ENCODE data around the gene RAD54L2.

DNA sequence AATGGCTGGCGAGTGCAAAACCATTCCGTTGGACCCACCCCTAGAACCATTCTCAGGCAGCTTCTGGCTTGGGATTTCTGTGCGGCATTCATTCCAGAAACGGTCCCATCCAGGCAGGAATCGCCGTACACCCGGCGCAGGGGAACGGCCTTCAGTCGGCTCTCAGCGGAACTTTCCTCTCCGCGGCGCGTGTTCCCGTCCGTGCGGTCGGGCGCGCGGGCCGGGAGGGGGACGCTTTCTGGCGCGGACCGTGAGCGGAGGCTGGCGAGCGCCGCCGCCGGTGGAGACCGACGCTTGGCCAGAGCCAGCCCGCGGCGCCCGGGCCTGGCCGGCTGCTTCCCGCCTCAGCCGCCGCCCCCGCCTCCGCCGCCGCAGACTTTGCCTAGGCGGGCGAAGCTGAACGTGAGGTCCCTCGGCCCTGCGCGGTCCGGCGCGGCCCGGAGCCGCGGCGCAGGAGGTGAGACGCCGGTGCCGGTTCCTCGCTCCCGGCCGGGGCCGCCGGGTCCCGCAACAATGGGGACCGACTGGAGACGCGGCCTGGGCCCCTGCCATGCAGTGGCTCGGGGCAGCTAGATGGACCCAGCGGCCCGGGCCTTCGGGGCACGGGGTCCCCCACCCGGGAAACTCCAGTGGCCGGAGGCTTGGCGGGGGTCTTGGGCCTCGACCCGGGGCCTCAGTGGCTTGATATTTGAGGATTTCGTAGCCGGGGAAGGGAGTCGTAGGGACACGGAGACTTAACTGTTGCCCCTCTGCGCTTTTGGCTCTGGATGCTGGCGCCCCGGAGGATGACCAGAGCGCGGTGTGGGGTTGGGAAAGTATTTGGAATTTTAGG is at the start of gene RAD54L2:
- TF ChIP-seq, protein P1, sequence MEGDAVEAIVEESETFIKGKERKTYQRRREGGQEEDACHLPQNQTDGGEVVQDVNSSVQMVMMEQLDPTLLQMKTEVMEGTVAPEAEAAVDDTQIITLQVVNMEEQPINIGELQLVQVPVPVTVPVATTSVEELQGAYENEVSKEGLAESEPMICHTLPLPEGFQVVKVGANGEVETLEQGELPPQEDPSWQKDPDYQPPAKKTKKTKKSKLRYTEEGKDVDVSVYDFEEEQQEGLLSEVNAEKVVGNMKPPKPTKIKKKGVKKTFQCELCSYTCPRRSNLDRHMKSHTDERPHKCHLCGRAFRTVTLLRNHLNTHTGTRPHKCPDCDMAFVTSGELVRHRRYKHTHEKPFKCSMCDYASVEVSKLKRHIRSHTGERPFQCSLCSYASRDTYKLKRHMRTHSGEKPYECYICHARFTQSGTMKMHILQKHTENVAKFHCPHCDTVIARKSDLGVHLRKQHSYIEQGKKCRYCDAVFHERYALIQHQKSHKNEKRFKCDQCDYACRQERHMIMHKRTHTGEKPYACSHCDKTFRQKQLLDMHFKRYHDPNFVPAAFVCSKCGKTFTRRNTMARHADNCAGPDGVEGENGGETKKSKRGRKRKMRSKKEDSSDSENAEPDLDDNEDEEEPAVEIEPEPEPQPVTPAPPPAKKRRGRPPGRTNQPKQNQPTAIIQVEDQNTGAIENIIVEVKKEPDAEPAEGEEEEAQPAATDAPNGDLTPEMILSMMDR (IDR thresholded peaks at IDR 0.05; ENCODE audit: control extremely low read depth in 1 of 3, insufficient read depth in 1 of 3, low read depth in 1 of 3, low read length in 3 of 3), result peak in 1 of 3 experiments; percentile 27; a peak in 2 of 4 replicates
- no peak; the same call in 1 of the 2 replicates for TF ChIP-seq BRCA1 (IDR thresholded peaks at IDR 0.05; ENCODE audit: low read depth, low read length)
- peak; percentile 92 for TF ChIP-seq TBP (IDR thresholded peaks at IDR 0.05; ENCODE audit: low read depth, low read length)
- peak; percentile 33; the same call in 1 of the 2 replicates for TF ChIP-seq SIX5 (IDR thresholded peaks at IDR 0.05; ENCODE audit: low read depth, low read length)
- TF ChIP-seq POLR2AphosphoS5 (IDR thresholded peaks at IDR 0.05; ENCODE audit: low read depth, low read length), result peak; percentile 65
- TF ChIP-seq YY1 (IDR thresholded peaks at IDR 0.05; ENCODE audit: low read depth, low read length), result peak; percentile 60; the same call in 1 of the 2 replicates
- TF ChIP-seq ATF2 (IDR thresholded peaks at IDR 0.05; ENCODE audit: low read length), result no peak
- no peak for TF ChIP-seq CHD2 (IDR thresholded peaks at IDR 0.05; ENCODE audit: low read length)
- peak; percentile 89 for TF ChIP-seq MAX (IDR thresholded peaks at IDR 0.05)
- no peak for TF ChIP-seq HDAC6 (IDR thresholded peaks at IDR 0.05; ENCODE audit: low read depth, low read length)
- no peak for TF ChIP-seq CHD1 (IDR thresholded peaks at IDR 0.05; ENCODE audit: low read depth, low read length)
- peak; percentile 97 for TF ChIP-seq RBBP5 (IDR thresholded peaks at IDR 0.05; ENCODE audit: borderline replicate concordance, low read depth, low read length)
